ENCODE measurements around the gene GOSR2.
"Not testable (repeated sequence)": the region's sequence is repeated elsewhere in the genome, so short reads cannot be mapped to it uniquely, and the experiment has no call there.

GOSR2 gene

DNA sequence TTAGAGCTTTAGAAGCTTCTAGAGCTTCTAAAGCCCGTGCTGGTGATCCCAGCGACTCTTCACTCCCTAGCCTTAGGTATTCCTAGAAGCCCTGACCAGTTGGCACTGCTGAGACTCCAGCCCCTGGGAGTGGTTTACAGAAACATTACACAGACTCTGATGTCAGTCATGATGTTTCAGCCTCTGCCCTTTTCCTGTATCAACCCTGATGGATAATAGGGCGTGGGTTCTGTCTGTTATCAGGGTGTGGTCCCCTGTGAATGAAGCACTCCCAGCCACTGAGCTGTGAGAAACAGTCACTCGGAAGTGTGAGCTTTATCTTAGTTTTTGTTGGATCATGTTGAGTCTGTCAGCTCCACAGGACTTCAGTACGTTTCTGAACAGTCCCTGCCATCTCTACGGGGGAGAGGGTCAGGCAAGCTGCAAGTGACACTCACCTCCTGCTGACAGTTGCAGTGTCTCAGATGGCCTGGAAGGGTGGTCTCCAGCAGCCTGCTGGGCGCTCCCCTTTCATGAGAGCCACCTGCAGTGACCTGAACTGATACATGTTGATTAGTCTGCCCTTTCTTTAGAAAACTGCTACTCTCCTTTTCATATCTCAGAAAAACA, 12.8 kb downstream of the GOSR2 start:
- no peak for DNase-seq

DNA sequence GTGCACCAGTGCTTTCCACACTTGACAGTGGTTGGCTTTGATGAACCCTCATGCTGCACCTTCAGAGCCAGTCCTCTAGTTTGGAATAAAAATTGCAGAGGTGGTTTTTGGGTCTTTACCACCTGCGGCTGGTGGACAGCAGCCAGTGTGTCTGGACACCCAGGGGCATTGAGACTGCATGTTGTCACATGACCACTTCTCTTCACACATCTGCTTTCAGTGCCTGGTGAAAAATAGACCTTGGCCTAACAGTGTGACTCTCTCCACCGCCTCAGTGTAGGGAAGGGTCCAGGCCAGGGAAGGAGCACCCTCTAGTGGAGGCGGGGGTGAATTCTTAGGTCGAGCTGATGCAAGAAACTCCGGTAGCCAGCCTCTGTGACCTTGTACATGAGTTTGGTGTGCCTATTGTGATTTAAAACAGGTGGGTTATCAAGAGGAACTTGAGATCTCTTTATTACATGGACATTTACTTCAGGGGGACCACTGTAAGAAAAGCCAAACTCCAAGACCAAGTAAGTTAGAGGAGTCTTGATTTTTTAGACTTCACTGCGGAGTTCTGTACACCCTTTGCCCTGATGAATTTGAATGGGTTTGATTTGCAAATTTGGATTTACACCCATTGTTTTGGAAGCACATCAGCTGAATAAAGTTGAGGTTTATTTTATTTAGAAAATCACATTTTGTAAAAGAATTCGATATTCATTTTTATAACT, 17.9 kb downstream of the GOSR2 start:
- peak; percentile 16 for DNase-seq

DNA sequence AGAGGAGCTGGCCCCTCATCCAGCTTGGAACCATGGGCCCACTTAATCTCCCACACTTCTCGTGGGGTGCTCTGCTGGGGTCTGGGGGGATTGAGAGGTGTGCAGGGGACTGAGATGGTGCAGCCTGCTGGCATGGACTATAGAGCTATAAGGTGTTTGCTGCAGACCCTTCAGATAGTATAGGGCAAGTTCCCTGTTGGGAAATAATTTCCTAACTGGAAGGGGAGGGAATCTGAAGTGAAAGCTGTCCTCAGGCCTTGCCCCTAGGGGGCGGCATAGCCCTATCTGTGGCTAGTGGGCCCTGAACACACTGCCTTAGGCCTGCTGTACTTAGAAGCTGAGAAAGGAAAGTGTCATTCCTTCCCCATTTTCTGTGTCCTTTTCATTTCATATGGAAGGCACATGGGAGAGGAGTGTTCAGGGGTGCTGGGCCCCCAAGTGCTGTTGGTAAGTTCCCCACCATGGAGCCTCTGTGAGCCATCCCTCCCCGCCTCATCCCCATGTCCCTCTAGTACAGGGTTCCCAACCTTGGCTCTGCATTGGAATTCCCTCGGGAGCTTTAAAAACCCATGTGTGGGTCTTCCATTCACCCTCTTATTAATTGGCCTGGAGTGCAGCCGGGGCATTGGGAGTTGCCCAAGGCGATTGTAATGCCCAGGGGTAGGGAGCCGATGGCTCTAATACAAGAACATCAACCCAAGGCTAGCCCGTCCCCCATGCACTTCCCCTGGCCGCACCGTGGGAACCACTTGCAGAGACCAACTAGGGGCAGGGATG, 19.7 kb downstream of the GOSR2 start:
- peak; percentile 11 for DNase-seq

DNA sequence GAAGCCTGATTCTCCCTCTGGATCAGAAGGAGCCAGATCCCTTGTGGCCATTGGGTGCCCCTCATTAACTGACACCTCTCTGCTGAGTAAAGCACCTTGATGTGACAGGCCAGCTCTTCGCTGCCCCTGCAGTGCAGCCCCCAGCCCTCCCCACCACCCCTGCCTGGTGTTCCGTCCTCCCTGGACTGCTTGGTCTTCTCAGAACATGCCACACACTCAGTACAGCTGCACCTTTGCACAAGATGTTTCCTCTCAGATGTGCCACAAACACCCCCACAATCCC, 20.2 kb downstream of the GOSR2 start:
- DNase-seq: no peak

DNA sequence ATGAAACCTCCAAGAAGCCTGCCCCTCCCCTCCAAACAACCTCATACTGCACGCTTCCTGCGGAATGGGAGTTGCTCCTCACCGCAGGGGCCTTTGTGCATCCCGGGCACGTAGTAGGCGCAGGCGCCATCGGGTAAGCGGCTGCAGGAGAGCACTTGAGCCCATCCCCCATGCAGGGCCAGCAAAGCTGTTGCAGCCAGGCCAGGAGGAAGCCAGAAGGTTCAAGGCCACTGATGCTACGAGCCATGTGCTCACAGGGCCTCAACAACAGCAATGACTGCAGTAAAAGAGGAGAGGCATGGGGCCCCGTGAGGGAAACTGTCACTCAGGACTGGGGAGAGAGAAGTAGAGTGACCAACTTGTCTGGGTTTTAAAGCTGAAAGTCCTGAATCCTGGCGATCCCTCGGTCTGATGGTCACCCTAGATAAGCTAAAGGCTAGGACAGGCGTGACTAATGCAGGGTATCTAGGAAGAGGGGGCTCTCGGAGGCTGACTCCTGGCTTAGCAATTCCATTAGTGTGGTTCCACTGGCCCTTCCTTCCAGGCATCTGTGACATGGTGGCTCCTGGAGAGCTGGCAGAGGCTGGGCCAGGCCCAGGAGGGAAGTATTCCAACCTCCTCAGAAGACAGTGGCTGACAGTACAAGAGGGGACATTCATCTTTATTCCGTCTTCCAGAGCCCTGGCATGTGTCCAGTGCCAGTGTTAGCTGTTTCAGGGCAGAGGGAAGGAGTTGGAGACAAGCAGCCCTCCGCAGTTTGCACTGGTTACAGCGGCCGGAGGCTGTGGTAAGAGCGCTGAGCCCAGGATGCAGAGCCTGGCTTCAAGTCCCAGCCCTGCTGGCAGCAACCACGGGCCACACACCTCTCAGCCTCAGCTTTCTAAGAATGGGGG, 20.8 kb downstream of the GOSR2 start:
- no peak for DNase-seq

DNA sequence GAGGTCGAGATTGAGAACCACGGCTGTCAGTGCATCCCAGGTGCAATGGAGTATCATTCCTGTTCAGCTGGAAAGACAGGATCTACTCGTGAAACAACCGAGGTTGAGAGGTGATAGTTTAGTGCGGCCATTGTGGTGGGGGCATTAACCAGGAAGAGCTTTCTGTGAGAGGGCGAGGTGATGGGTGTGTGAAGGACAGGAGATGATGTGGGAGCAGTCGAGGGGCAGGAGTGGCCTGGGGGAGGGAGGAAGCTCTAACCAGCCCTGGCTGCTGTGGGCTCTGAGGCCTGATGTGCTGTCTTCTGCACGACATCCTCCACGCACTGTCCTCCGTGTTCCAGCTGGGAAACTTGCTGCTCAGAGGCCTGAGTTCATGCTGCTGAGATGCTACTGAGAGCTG, 22.0 kb downstream of the GOSR2 start:
- no peak for DNase-seq

DNA sequence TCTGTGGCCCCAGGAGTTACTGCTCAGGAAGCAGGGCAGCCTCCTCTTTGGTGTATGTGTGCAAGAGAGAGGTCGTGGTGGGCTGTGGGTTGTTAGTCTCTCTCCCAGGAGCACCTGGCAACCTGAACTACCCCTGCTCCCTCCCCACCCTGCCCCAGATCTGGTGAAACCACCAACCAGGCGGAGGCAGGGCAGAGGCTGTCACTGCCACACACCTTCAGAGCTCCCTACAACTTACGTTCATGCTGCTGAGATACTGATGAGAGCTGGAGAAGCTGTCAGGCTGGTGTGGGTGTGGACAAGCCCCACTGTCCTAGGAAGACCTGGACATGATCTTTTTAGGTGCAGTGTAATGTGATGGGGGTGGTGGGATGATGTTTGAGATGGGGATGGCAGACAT, 24.3 kb downstream of the GOSR2 start:
- no peak for DNase-seq

DNA sequence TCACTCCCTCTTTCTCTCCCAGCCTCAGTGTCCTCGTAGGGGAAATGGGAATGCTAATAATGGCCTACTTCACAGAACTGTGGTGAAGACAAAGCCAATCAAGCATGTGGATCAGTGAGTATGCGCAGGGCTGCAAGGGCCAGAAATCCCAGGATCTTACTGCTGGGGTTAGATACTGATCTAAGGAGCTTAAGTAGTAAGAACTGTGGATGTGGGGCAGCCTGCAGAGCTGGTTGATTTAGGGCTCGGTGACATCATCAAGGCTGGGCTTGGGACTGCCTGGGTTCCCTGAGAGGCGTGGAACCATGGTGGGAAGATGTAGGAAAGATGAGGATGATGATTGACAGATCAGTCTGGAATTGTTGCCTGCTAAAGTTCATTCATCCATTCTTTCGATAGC, 25.6 kb downstream of the GOSR2 start:
- DNase-seq: no peak

DNA sequence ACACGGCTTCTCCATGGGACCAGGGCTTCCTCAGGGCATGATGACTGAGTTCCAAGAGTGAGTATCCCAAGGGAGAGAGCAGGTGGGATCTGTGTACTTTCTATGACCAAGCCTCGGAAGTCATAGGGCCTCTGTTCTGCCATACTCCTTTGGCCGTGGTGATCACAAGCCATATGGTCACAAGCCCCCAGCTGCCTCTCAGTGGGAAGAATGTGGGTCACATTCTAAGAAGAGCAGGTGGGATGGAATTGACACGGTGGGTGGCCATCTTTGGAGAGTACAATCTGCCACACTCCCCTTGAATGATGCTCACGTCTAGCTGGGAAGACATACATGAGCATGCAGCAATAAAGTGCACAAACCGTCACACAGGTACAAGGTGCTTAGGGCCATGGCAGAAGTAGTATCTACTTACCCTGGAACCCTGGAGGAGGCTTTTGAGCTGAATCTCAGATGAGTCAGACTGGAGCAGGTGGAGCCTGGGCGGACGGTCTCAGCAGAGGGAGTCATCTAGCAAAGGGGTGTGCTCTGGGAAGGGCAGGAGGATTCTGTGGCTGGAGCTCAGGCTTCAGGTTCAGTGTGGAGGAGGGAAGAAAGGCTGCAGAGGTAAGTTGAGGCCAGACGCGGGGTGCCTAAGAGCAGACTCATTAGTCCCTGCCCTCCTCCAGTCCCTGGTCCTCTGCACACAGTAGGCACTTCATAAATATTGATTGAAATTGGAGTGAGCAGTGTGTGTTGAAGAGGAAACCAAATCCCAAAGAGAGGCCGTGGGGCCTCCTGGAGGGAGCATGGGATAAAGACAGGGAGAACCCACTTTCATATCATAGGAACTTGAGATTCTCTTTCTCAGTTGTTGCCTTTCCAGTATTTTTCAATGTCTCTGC, 26.6 kb downstream of the GOSR2 start:
- no peak for DNase-seq

DNA sequence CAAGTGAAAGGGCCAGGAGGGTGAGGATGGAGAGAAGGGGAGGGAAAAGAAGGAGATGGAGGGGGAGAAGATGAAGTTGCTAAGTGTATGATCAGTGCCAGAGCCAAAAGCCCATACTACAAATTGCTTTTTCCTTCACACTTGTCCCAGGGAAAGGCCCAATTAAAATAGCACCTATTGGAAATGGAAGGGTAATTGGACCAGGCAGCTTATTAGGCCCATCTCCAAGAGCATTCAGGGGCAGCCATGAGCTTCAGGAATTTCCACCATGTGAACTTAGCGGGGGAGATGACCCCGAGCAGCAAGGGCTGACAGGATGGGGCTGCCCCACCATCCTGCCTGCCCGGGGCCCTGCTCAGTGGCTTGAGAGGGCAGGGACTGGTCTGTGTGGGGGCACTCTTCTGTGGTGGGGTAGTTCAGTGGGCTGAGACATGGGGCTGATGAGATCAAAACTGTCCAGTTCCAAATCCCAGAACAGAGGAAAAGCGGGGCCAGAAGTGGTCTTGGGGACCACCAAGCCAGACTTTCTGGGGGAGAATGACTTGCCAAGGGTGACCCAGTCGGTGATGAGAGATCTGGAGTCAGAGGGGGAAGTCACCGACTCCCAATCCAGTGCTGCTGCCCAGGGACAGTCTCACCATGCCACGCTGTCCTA, 27.5 kb downstream of the GOSR2 start:
- DNase-seq: no peak

DNA sequence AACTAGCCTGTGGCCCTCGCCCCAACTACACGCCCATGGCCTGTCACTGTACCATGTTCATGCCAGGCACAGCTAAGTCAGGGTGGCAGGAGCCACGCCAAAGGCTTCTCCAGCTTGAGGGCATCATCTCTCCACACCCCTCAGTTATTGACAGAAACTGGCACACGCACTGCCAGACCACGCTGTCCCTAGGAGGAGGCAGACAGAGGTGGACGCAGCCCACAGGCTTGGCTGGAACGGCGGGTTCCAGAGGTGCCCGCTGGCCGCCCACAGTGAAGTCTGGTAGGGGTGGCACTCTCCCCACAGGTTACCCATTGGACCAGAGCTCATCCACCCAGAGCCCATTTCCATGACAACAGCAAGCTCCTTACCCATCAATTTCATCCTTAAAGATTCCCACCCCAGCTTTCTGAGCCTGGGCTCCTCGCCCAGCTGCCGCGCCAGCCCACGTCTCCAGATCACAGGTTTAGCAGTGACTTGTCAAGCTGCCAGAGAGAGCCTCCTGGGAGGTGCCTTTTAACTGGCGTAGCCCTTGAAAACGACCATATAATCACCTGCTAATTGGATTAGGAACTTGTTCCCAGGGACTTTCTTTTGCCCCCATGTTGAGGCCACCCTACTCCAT, 28.1 kb downstream of the GOSR2 start:
- DNase-seq: no peak

DNA sequence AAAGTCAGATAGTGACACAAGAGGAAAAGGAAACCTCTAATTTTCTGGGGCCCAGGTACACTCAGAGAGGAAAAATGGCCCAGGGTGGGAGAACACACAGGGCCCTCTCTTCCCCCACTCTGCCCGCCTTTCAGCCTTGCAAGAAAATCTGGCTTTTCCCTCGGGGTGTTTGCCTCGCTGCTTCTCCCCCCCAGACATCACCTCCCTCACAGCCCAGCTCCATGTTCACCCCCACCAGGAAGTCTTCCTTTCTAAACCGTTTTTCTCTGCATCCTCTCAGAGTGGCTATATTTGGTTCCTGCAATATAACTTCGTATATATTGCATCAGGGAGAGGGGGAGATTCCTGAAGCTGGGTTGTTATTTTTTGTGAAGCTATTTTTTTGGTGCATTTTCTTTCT, 28.7 kb downstream of the GOSR2 start:
- no peak for DNase-seq

DNA sequence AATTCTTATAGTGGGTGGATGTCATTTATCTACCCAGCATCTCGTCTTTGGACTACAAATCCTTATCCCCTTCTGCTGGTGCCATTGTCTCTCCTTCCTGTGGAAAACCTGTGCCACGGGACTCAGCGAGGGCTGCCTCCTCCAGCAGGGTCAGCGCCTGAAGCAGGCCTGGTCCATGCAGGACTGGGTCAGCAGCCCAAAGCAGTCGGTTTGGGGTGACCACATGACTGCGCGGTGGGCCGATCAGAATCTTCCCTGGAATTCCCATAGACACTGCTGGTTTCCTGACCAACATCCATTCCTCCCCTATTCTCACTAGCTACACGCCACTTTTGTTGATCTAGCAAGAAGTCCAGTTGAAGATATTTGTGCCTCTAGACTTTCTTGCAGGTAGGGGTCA, 29.2 kb downstream of the GOSR2 start:
- no peak for DNase-seq

DNA sequence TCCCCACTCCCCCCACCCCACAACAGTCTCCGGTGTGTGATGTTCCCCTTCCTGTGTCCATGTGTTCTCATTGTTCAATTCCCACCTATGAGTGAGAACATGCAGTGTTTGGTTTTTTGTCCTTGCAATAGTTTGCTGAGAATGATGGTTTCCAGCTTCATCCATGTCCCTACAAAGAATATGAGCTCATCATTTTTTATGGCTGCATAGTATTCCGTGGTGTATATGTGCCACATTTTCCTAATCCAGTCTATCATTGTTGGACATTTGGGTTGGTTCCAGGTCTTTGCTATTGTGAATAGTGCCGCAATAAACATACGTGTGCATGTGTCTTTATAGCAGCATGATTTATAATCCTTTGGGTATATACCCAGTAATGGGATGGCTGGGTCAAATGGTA, 30.2 kb downstream of the GOSR2 start:
- not testable (repeated sequence) for DNase-seq

DNA sequence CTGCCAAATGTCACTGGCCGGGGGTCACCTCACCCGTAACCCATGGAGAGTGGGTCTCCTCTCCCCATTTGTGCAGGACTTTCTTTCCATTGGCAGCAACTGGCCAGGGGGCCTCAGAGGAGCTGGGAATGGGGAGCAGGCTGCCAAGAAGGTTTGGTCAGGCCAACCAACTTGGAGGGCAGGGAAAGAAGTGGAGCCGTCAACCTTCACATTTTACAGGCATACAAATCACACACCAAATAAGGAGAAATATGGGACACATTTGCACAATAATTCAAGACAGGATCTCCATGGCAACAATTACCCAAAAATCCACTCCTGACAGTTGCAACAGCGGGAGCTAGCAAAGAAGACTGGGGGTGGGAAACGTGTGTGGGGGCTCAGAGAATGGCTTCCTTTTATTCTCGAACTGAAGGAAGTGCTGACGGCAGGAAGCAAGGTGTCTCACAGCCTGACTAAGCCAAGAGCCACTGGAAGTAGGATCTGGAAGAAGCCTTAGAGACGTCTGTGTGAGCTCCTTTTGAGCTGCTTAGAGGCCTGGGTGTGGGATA, 35.2 kb downstream of the GOSR2 start:
- no peak for DNase-seq

DNA sequence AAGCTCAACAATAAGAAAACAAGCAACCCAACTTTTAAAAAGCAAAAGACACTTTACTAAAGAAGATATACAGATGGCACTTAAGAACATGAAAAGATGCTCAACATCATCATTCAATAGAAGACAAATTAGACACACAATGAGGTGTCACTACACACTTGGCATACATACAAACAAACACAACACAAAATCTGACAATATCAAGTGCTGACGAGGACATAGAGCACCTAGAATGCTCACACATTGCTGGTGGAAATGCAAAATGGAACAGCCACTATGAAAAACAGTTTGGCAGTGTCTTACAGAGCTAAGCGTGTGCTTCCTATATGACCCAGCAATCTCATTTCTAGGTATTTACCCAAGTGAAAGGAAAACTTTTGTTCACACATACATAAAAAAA, 37.2 kb downstream of the GOSR2 start:
- no peak for DNase-seq

DNA sequence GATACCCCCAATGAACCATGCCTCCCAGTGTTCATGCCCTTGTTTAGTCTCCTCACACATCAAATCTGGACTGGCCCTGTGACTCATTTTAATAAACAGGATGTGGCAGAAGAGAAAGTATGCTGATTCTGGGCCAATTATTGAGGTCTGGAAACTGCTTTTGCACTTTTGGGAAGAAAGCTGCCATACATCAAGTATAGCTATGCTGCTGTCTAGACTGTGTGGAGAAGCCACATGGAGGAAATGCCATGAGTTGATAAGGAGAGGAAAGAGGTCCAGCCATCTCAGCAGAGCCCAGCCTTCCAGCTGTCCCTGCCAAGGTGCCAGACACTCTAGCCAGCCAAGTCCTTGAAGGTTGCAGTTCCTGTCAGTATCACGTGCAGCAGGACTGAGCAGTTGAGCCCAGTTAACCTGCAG, 39.4 kb downstream of the GOSR2 start:
- no peak for DNase-seq

DNA sequence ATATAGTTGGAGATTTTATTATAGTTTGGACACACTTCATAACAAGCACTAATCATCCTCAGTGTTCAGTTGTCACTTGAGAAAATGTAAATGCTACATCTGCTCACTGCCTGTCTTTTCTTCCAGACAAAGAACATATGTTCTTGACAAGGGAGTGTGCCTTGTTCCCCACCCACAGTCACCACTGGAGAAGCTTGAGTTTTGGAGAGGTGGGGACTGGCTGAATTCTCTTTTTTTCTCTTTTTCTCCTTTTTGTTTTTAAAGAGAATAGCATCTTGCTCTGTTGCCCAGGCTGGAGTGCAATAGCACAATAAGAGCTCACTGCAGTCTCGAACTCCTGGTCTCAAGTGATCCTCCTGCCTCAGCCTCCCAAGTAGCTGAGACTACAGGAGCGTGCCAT, 40.6 kb downstream of the GOSR2 start:
- DNase-seq: no peak

DNA sequence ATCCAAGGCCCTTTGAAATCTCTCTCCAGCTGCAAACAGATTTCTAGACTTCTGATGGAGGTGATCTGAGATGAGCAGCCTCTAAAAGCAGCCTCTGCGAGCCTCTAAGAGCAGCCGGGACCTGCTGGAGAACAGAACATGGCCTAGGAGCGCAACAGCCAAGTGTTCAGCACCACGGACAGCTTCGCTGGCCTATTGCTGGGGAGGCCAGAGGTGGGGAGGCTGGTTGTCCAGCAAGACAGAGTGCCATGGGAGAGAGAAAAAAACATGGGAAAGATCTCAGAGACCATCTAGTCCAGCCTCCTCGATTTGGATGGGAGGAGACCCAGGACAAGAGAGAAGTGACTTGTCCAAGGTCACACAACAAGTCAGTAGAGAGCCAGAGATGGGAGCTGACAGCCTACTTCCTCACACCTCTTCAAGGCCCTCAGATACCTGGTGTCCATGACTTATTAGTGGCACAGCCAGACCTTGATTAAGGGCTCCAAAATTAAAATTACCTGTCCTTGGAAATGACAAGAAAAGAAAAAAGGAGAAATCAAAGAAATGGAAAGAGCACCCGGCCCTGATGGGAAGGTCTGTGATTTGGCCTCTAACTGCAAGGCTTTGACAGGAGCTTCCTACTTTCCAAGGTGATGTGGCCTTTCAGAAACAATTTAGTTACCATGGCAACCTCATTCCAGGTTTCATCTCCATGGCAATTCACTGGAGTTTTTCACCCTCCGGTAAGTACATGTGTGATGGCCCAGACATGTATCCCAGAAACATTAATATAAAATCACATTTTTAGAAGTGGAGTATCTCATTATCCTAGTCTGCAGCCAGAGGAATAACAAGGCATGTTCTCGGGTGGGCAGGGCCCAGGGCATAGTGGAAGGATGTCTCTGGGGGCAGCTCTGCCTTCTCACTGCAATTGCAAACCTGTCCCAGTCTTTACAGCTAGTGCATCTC, 41.6 kb downstream of the GOSR2 start:
- DNase-seq: no peak

Measured in NK-92 treated with Interleukin-12 subunit alpha and Interleukin-12 subunit beta, amount 100 ng/mL, for 24 hours (cell line).